SJCRH30 (cell line): Measurements from ENCODE around the gene FBXW10. TPM values are rescaled to one million over a fixed set of nuclear protein-coding genes. Genes with fewer than 3 reads are reported as not detected.
A peak's percentile ranks its signal among the peaks of the same experiment; 100 is the strongest.
"Not testable (repeated sequence)": the region's sequence is repeated elsewhere in the genome, so short reads cannot be mapped to it uniquely, and the experiment has no call there.

Experiments
- DNase-seq, 2 experiments: peaks; one replicate each; pipeline ENCODE4 v3.0.0-alpha.2; 2015 to 2020
- H3K27ac ChIP-seq: fragments of 250-450 bp; sonication (Bioruptor Pico); 2 replicates; pipeline ENCODE4 v1.5.1; 2020; ENCODE audit warnings: mild to moderate bottlenecking, moderate library complexity
- H3K27me3 ChIP-seq: fragments of 250-450 bp; sonication (Bioruptor Pico); 2 replicates; pipeline ENCODE4 v1.5.1; 2020; ENCODE audit warnings: mild to moderate bottlenecking, moderate library complexity
- H3K36me3 ChIP-seq: fragments of 250-450 bp; sonication (Bioruptor Pico); 2 replicates; pipeline ENCODE4 v1.5.1; 2020; ENCODE audit warnings: mild to moderate bottlenecking, moderate library complexity
- H3K4me1 ChIP-seq: fragments of 250-450 bp; sonication (Bioruptor Pico); 2 replicates; pipeline ENCODE4 v1.5.1; 2020; ENCODE audit warnings: mild to moderate bottlenecking, moderate library complexity
- H3K4me3 ChIP-seq: fragments of 250-450 bp; sonication (Bioruptor Pico); 2 replicates; pipeline ENCODE4 v1.5.1; 2020; ENCODE audit warnings: mild to moderate bottlenecking, moderate library complexity
- H3K9me3 ChIP-seq: fragments of 250-450 bp; sonication (Bioruptor Pico); replicated peaks from 2 replicates; pipeline ENCODE4 v1.5.1; 2020; ENCODE audit warnings: mild to moderate bottlenecking, moderate library complexity
- total RNA-seq: library from RNA; depleted of rRNA; stranded (reverse); fragments of >200 nt; shearing (Covaris generic); gene quantifications from 2 replicates; pipeline ENCODE4 v1.2.3, GENCODE V29; 2014; rRNA removed

The FBXW10 gene
- total RNA-seq, 1 experiment from 2014 or later = 0.20 TPM

DNA sequence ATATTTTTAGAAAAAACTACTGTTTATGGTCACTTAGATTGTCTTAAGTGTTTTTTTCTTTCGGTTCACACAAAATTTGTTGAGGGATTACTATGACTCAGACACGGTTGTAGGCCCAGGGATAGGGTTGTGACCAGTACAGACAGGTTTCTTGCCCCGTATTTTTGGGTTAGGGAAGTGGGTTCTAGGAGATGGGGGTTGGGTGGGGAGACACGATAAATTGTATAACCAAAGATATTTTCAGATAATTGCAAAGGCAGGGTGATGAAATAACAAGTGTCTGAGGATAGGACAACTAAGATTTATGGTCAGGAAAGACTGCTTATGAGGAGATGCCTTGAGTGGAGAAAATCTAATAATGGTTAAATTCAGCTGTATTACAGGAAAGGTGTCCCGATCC is 38.0 kb downstream of the FBXW10 start:
- H3K4me1 ChIP-seq, DNase-seq, H3K27me3 ChIP-seq, H3K9me3 ChIP-seq, H3K27ac ChIP-seq, H3K4me3 ChIP-seq: not testable (repeated sequence)
- peaks cover 14% of the 10 kb centered on the region for H3K36me3 ChIP-seq

DNA sequence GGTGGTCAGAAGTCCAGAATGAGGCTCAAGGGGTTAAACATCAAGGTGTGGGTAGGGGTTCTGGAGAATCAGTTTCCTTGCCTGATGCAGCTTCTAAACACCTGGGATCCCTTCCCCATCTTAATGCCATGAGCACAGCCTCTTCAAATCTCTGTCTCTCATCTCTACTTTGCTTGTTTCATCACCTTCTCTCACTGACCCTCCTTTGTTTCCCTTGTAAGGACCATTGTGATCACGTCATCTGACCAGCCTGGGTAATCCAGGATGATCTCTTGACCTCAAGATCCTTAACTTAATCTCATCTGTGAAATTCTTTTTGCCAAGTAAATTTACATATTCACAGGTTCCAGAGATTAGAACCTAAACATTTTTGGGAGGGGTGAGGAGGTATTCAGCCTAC is 42.1 kb downstream of the FBXW10 start:
- not testable (repeated sequence) for H3K27ac ChIP-seq, DNase-seq, H3K9me3 ChIP-seq, H3K27me3 ChIP-seq, H3K4me1 ChIP-seq, H3K4me3 ChIP-seq
- H3K36me3 ChIP-seq = peaks cover 19% of the 10 kb centered on the region

DNA sequence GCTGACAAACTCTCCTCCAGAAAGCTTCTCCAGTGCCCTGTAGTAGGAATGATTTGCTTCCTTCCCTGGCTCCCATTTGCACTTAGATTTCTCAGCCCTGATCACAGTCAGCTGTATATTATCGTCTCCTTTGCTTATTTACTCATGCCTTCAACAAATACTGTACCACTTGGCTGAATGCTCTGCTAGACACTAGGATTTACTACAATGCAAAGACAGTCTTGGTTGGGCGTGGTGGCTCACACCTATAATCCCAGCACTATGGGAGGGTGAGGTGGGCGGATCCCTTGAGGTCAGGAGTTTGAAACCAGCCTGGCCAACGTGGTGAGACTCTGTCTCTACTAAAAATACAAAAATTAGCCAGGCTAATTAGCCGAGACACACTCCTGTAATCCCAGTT is 43.0 kb downstream of the FBXW10 start:
- not testable (repeated sequence) for H3K27ac ChIP-seq

DNA sequence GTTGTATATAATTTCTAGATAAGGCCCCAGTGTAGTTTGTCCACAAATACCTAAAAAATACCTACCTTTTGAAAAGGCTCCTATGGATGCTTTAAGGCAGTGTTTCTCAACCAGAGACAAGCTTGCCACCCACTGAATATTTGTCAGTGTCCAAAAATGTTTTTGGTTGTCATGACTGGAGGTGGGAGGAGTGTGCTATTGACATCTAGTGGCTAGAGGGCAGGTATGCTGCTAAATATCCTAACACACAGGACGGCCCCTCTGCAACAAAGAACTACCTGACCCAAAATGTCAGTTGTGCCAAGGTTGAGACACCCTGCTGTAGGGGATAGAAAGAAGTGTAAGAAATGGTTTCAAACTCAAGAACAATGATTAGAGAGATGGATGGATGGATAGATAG is 47.5 kb downstream of the FBXW10 start:
- H3K36me3 ChIP-seq = peaks cover 26% of the 10 kb centered on the region
- not testable (repeated sequence) for H3K27ac ChIP-seq, DNase-seq, H3K4me1 ChIP-seq, H3K4me3 ChIP-seq, H3K9me3 ChIP-seq, H3K27me3 ChIP-seq

More for the DNA sequence above, 43.0 kb downstream of the FBXW10 start:
- H3K27me3 ChIP-seq, H3K4me3 ChIP-seq, H3K4me1 ChIP-seq, DNase-seq, H3K9me3 ChIP-seq: not testable (repeated sequence)
- H3K36me3 ChIP-seq = peaks cover 19% of the 10 kb centered on the region

DNA sequence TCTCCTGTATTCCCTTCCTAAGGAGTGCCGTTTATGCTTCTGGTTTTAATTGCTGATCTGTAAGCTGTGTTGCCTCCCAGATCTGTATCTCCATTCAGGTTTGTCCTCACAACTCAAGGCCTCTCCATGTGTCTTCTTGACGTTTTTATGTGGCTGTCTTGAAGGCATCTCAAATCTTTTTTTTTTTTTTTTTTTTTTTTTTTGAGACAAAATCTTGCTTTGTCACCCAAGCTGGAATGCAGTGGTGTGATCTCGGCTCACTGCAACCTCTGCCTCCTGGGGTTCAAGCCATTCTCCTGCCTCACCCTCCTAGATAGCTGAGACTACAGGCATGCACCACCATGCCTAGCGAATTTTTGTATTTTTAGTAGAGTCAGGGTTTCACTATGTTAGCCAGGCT is 51.0 kb downstream of the FBXW10 start:
- not testable (repeated sequence) for H3K27ac ChIP-seq, H3K4me3 ChIP-seq, H3K27me3 ChIP-seq, DNase-seq, H3K4me1 ChIP-seq, H3K9me3 ChIP-seq
- H3K36me3 ChIP-seq = peaks cover 35% of the 10 kb centered on the region

DNA sequence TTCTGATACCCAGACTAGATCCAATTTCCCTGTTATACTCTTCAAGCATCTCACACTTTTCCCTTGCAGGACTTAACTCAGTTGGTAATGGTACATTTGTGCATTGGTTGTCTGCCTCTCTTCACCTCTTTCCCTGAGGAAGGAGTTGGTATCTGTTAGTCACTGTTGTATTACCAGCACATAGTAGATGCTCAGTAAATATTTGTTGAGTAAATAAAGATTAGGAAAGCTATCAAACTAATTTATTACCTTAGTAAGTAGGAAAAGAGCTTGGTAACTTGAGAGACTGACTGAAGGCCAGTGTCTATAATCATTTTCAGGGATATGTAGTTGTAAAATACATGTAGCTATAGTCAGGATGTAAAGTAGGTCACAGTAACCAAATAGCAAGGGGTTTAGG is 53.0 kb downstream of the FBXW10 start:
- not testable (repeated sequence) for H3K4me3 ChIP-seq, H3K27me3 ChIP-seq, DNase-seq, H3K4me1 ChIP-seq, H3K27ac ChIP-seq, H3K9me3 ChIP-seq
- H3K36me3 ChIP-seq = peaks cover 42% of the 10 kb centered on the region

DNA sequence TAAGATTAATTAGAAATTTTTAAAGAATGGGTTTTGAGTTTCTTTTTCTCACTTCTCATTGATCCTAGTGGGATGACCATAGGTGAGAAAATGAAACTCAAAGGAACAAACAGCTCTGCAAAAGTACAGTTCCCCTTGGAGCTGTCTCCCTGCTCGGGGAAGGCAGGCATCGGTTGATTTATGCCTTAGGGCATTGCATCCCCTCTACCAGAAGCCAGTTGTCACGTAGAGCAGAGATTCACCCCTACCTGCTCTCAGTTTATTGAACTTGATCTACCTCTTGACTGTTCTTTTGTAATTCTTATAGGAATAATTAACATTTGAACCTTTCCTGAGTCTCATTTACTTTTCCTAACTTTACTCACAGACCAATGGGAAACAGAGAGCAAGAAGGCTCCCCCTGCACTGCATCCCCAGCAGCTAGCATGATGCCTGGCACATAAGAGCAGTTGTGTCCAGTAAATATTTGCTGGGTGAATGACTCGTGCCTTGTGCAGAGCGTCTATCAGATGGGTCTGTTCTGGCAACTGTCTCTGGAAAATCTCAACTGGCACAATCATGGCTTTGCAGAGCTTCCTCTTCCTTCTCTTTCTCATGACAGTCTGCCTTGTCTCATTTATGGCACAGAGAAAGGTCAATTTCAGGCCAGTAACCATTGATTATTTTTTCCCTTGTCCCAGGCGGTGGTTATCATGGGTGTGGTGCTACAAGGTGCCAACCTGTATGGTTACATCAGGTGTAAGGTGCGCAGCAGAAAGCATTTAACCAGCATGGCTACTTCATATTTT is 59.8 kb downstream of the FBXW10 start:
- H3K9me3 ChIP-seq, H3K27ac ChIP-seq, DNase-seq, H3K4me3 ChIP-seq, H3K4me1 ChIP-seq, H3K27me3 ChIP-seq: not testable (repeated sequence)
- peaks cover 39% of the 10 kb centered on the region for H3K36me3 ChIP-seq

DNA sequence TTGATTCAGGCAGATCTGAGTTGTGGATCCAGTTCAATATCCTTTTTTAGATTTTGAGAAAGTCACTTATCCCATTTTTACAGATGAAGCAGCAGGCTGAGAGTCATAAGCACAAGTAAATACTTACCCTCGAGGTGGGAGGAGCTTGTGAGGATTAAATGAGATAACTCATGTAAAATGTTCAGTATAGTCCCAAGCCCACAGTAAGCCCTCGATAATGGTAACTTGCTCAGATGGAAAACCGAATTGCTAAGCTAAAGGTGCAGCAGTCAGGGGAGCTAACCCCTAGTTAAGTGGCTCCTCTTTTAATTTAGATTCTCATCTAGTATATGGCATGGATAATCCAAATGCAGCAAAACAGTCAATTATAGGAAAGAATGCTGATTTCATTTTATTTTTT is 72.1 kb downstream of the FBXW10 start:
- not testable (repeated sequence) for H3K36me3 ChIP-seq, H3K4me3 ChIP-seq, H3K9me3 ChIP-seq, H3K27me3 ChIP-seq, H3K27ac ChIP-seq, H3K4me1 ChIP-seq
- DNase-seq = peak in 1 of 2 experiments; percentile 21

DNA sequence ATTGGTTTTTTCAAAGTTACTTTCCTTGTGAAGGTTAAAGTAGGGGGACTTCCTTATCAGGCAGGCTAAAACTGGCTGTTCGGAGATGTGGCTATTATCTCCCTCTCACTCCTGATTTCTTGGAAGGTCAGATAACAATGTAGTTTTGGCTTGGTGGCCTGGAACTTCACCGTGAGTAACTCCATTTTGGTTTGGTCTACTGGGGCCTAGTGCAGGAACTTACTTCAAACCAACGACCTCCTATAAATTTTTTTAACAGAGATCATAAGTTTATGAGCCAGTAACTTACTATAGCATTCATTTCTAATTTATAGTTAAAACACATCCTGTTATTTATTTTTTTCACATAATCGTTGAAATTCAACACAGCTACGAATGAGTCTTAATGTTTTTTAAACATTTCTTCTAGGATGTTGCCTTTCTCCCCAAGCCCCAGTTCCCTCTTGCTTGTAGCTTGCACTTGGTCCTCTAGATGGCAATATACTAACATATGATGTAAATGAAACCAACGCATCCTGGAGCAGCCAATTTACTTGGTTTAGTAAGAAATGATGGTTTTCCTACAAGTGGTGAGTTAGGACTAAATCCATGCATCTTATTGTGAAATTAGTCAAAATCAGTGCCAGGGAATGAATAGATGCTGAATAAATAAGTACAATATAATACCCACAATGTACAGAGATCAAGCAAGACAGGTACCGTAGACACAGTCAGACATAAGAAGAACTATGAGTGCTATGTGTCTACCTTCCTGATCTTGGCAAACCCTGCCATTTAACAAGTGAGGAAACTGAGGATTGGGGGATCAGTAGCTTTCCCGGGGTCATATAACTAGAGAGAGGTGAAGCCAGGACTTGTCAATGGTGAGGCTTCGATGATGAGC is 72.9 kb downstream of the FBXW10 start:
- not testable (repeated sequence) for H3K27ac ChIP-seq, H3K9me3 ChIP-seq, H3K36me3 ChIP-seq, H3K4me3 ChIP-seq, H3K27me3 ChIP-seq, H3K4me1 ChIP-seq
- peak; percentile 83 to 90 for DNase-seq

DNA sequence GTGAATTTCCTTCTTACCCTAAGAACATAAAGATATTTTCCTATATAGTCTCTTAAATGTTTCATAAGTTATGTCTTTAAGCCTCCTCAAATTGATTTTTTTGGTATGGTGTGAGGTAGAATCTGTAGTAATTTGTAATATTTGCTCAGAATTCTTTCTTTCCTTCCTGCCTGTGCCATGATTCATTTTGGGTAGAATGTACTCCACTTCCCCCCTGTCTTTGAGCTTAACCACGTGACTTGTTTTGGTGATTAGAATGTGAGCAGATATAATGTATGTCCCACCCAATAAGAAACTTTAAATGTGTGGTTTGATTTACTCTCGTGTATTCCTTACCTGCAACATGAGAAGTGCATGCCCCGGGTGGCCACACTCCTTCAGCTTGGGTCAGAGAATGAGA is 77.6 kb downstream of the FBXW10 start:
- DNase-seq, H3K27ac ChIP-seq, H3K36me3 ChIP-seq, H3K9me3 ChIP-seq, H3K4me1 ChIP-seq, H3K27me3 ChIP-seq, H3K4me3 ChIP-seq: not testable (repeated sequence)

DNA sequence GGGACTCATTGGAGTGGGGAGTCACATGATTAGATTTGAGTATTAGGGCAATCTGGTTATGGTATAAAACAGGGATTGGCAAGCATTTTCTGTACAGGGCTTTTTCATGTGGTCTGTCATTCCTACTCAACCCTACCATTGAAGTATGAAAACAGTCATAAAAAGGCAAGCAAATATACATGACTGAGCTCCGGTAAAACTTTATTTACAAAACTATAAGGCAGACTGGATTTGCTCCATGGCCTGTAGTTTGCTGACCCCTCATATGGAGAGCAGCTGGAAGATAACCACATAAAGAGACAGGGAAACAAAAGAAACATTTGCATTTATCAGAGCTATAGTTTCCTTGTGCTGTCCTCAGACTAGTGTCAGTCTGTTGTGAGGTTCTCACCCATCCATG is 83.8 kb downstream of the FBXW10 start:
- not testable (repeated sequence) for H3K9me3 ChIP-seq, H3K4me1 ChIP-seq, H3K4me3 ChIP-seq, DNase-seq, H3K27ac ChIP-seq, H3K27me3 ChIP-seq, H3K36me3 ChIP-seq

Other genes starting within 250 kb of the FBXW10 start
- gene TBC1D28, start 99.7 kb upstream of the FBXW10 start, total RNA-seq = 0.16 and 0.38 TPM in 2 replicates
- 28.4 TPM in 2 replicates for gene FOXO3B, start 61.7 kb upstream of the FBXW10 start, total RNA-seq
- gene TVP23B, start 37.1 kb downstream of the FBXW10 start, total RNA-seq = 82.2 and 97.5 TPM in 2 replicates
- 184 and 187 TPM in 2 replicates for gene PRPSAP2, start 114.1 kb downstream of the FBXW10 start, total RNA-seq
- not detected in 2 replicates for gene SLC5A10, start 208.1 kb downstream of the FBXW10 start, total RNA-seq